Subcutaneous adipose tissue (tissue), 4 donors: ENCODE measurements around the gene PTPRE. TPM values are rescaled to one million over a fixed set of nuclear protein-coding genes. Genes with fewer than 3 reads are reported as not detected.

ENCODE experiments used
- CTCF ChIP-seq: fragments of 450-650 bp; IDR thresholded peaks from one replicate; pipeline ENCODE4 v1.5.1; 2016; ENCODE audit warnings: low read depth, mild to moderate bottlenecking, control low read depth, antibody characterized with exemption, moderate library complexity
- total RNA-seq, 4 donors: library from RNA; depleted of rRNA; stranded (reverse); fragments of >200 nt; gene quantifications; one replicate each; pipeline ENCODE4 v1.1.0, GENCODE V29; 2016

The PTPRE gene
- total RNA-seq, 4 donors from 2014 or later: 10.7 to 66.8 (median 27.9) TPM

- TF ChIP-seq CTCF: no peak
These were observed 2.0 kb downstream of the PTPRE start for GRCh38 chr10:127908959-127909267.

- no peak for TF ChIP-seq CTCF
These were observed 3.0 kb downstream of the PTPRE start for GRCh38 chr10:127909716-127910463.

- no peak for TF ChIP-seq CTCF
These were observed 3.5 kb downstream of the PTPRE start for GRCh38 chr10:127910464-127910770.

GRCh38 chr10:127911218-127911866 is 4.4 kb downstream of the PTPRE start:
- no peak for TF ChIP-seq CTCF

- TF ChIP-seq CTCF: no peak
These were observed 5.0 kb downstream of the PTPRE start for GRCh38 chr10:127911867-127912257.

- no peak for TF ChIP-seq CTCF
These were observed 5.9 kb downstream of the PTPRE start for GRCh38 chr10:127912607-127913367.

- no peak for TF ChIP-seq CTCF
These were observed 6.5 kb downstream of the PTPRE start for GRCh38 chr10:127913368-127913759.
